PC-9 (cell line): ENCODE data around the gene UBE2H. TPM values are rescaled to one million over a fixed set of nuclear protein-coding genes. Genes with fewer than 3 reads are reported as not detected.
"Not testable (repeated sequence)": the region's sequence is repeated elsewhere in the genome, so short reads cannot be mapped to it uniquely, and the experiment has no call there.

Source experiments
- BruUV-seq: library from RNA; stranded (reverse); fragments of 400-500 nt; replicated peaks from 2 replicates; lab custom pipeline; 2021; lab: Mats Ljungman, UMichigan
- CTCF ChIA-PET: fragments of 300-600 bp; sonication (Branson Sonifier 250); formaldehyde crosslinking; loops from one replicate; lab custom pipeline; 2022; ENCODE audit warnings: antibody characterized with exemption; lab: Charles Lee
- POLR2A ChIA-PET: fragments of 300-600 bp; sonication (Branson Sonifier 250); formaldehyde crosslinking; loops from one replicate; lab custom pipeline; 2022; ENCODE audit warnings: antibody characterized with exemption; ENCODE audit not compliant: unreplicated experiment; lab: Charles Lee
- DNase-seq, 2 experiments: peaks; one replicate each; pipeline versions ENCODE4 v3.0.0 to v3.0.0-alpha.2; 2015 to 2022; ENCODE audit warnings: mixed read lengths in 1 of 2
- H2AFZ ChIP-seq: fragments of 200-600 bp; sonication (generic); 2 replicates; pipeline ENCODE4 v1.8.1; 2017; ENCODE audit warnings: antibody characterized with exemption
- H3F3A ChIP-seq: fragments of 200-600 bp; sonication (generic); 2 replicates; pipeline ENCODE4 v1.8.1; 2017; ENCODE audit warnings: antibody characterized with exemption, mild to moderate bottlenecking, low read depth; ENCODE audit not compliant: insufficient read depth
- H3K27ac ChIP-seq: fragments of 200-600 bp; sonication (generic); 2 replicates; pipeline ENCODE4 v1.6.1; 2016; ENCODE audit warnings: mixed run types
- H3K27me3 ChIP-seq: fragments of 200-600 bp; sonication (generic); 2 replicates; pipeline ENCODE4 v1.6.1; 2016; ENCODE audit warnings: low read depth, mixed run types; ENCODE audit not compliant: insufficient read depth
- H3K36me3 ChIP-seq: fragments of 200-600 bp; sonication (generic); 2 replicates; pipeline ENCODE4 v1.6.1; 2016; ENCODE audit warnings: low read depth, mixed run types
- H3K4me1 ChIP-seq: fragments of 200-600 bp; sonication (generic); replicated peaks from 2 replicates; pipeline ENCODE4 v1.6.1; 2016; ENCODE audit warnings: mixed run types; ENCODE audit not compliant: insufficient read depth
- H3K4me2 ChIP-seq: fragments of 200-600 bp; sonication (generic); 2 replicates; pipeline ENCODE4 v1.6.1; 2017; ENCODE audit warnings: mixed run types
- H3K4me3 ChIP-seq: fragments of 200-600 bp; sonication (generic); 2 replicates; pipeline ENCODE4 v1.6.1; 2016; ENCODE audit warnings: mixed run types
- H3K79me2 ChIP-seq: fragments of 200-600 bp; sonication (generic); 2 replicates; pipeline ENCODE4 v1.6.1; 2017; ENCODE audit warnings: low read depth, mixed run types
- H3K9me2 ChIP-seq: fragments of 200-600 bp; sonication (generic); 2 replicates; pipeline ENCODE4 v1.8.1; 2017; ENCODE audit warnings: mild to moderate bottlenecking; ENCODE audit not compliant: insufficient read depth
- H3K9me3 ChIP-seq: fragments of 200-600 bp; sonication (generic); 2 replicates; pipeline ENCODE4 v1.8.1; 2016; ENCODE audit warnings: low read depth; ENCODE audit not compliant: insufficient read depth
- H4K20me1 ChIP-seq: fragments of 200-600 bp; sonication (generic); 2 replicates; pipeline ENCODE4 v1.8.1; 2017; ENCODE audit not compliant: insufficient read depth
- CTCF ChIP-seq: fragments of 200-600 bp; sonication (generic); conservative IDR thresholded peaks from 2 replicates; pipeline ENCODE4 v1.6.1; 2017; ENCODE audit warnings: mixed run types, antibody characterized with exemption, mild to moderate bottlenecking, moderate library complexity
- EZH2 ChIP-seq: fragments of 200-600 bp; sonication (generic); IDR thresholded peaks from 2 replicates; pipeline ENCODE4 v1.8.0; 2017; ENCODE audit warnings: antibody characterized with exemption, low read depth
- intact Hi-C: fragments of 100-400 bp; cut with micrococcal nuclease; formaldehyde crosslinking; loops from one replicate; pipeline ENCODE4 v1.10.0; 2022; ENCODE audit not compliant: unreplicated experiment
- total RNA-seq: library from RNA; stranded (reverse); gene quantifications from 2 replicates; pipeline ENCODE4 v1.2.3, GENCODE V29; 2021

UBE2H gene
- total RNA-seq, 1 experiment from 2014 or later = 211 TPM

- intact Hi-C loops = no loop called here
- Histone ChIP-seq H3K27ac (peak overlapping the region; percentile 96), H3F3A (peaks cover 46% of the 10 kb centered on the region), H3K36me3 (peaks cover 17% of the 10 kb centered on the region), H3K4me3 (0 out of 2 replicates have a peak overlapping the region, but pooled peaks have one; percentile 16), H3K4me2 (peak overlapping the region; percentile 64), H2AFZ (no peak overlapping the region), H3K27me3 (no peaks in the 10 kb centered on the region), H3K9me2 (no peaks in the 10 kb centered on the region), H3K9me3 (no peaks in the 10 kb centered on the region), H3K4me1 (peaks cover 58% of the 10 kb centered on the region), H3K79me2 (peaks cover 79% of the 10 kb centered on the region), H4K20me1 (no peaks in the 10 kb centered on the region)
- CTCF ChIA-PET = interaction anchor here (0.5 to 0.6 kb wide), 4 partner anchors 161 to 497 kb away, joined by 3 to 9 read pairs (median 3); no protein-coding TSS in a partner anchor
- POLR2A ChIA-PET = interaction anchor here (0.6 to 0.7 kb wide), 3 partner anchors 9 to 979 kb away, joined by 3 to 31 read pairs (median 3); no protein-coding TSS in a partner anchor
- TSS peak; percentile 87 for BruUV-seq
- DNase-seq = peak; percentile 11 to 80
- TF ChIP-seq EZH2 (no peak), CTCF (no peak)
These were observed 87.5 kb downstream of the UBE2H start for GRCh38 chr7:129865093-129865924.

- H4K20me1 ChIP-seq, H3K27me3 ChIP-seq, DNase-seq, H3K9me2 ChIP-seq, intact Hi-C loops, H3K9me3 ChIP-seq, H3K4me3 ChIP-seq, H2AFZ ChIP-seq: not testable (repeated sequence)
- ChIA-PET CTCF (interaction anchor here (0.6 kb wide), 1 partner anchor 188 kb away, joined by 3 read pairs; no protein-coding TSS in a partner anchor), POLR2A (interaction anchor here (0.7 kb wide), 1 partner anchor 8 kb away, joined by 3 read pairs; no protein-coding TSS in a partner anchor)
- peaks cover 46% of the 10 kb centered on the region for H3F3A ChIP-seq
- H3K27ac ChIP-seq = peak overlapping the region; percentile 96
- TSS peak; percentile 20 for BruUV-seq
- peaks cover 16% of the 10 kb centered on the region; the same call in 1 of the 2 replicates for H3K36me3 ChIP-seq
- H3K4me2 ChIP-seq = peak overlapping the region; percentile 64
- H3K79me2 ChIP-seq = peaks cover 79% of the 10 kb centered on the region
- H3K4me1 ChIP-seq = peaks cover 64% of the 10 kb centered on the region
These were observed 88.1 kb downstream of the UBE2H start for GRCh38 chr7:129864676-129865075.

GRCh38 chr7:129864042-129864441 is 88.7 kb downstream of the UBE2H start:
- H2AFZ ChIP-seq = no peak overlapping the region
- no TSS peak for BruUV-seq
- no peak overlapping the region for H3K4me3 ChIP-seq
- ChIA-PET CTCF (no interaction called here), POLR2A (no interaction called here)
- H3K4me2 ChIP-seq = 0 out of 2 replicates have a peak overlapping the region, but pooled peaks have one; percentile 64
- H3K27me3 ChIP-seq = no peaks in the 10 kb centered on the region
- H3F3A ChIP-seq = peaks cover 51% of the 10 kb centered on the region
- H3K9me2 ChIP-seq = no peaks in the 10 kb centered on the region
- H3K4me1 ChIP-seq = peaks cover 70% of the 10 kb centered on the region
- TF ChIP-seq CTCF = no peak
- no peak for TF ChIP-seq EZH2
- no peaks in the 10 kb centered on the region for H3K9me3 ChIP-seq
- H3K36me3 ChIP-seq = peaks cover 16% of the 10 kb centered on the region; the same call in 1 of the 2 replicates
- H3K27ac ChIP-seq = peak overlapping the region; percentile 96
- no peak for DNase-seq
- H4K20me1 ChIP-seq = no peaks in the 10 kb centered on the region
- intact Hi-C loops = no loop called here
- H3K79me2 ChIP-seq = peaks cover 81% of the 10 kb centered on the region
